HG03457 (cell line): ENCODE results near the gene MBD3.

Experiments
- ATAC-seq: cut with Tn5 transposase; IDR thresholded peaks from one replicate; pipeline ENCODE4 v1.9.1; 2021; ENCODE audit warnings: moderate number of reproducible peaks; ENCODE audit not compliant: unreplicated experiment

The MBD3 gene

GRCh38 chr19:1619703-1620102 lies 27.0 kb upstream of the MBD3 start:
- no peak for ATAC-seq

GRCh38 chr19:1619094-1619439 lies 26.4 kb upstream of the MBD3 start:
- ATAC-seq, result no peak

DNA sequence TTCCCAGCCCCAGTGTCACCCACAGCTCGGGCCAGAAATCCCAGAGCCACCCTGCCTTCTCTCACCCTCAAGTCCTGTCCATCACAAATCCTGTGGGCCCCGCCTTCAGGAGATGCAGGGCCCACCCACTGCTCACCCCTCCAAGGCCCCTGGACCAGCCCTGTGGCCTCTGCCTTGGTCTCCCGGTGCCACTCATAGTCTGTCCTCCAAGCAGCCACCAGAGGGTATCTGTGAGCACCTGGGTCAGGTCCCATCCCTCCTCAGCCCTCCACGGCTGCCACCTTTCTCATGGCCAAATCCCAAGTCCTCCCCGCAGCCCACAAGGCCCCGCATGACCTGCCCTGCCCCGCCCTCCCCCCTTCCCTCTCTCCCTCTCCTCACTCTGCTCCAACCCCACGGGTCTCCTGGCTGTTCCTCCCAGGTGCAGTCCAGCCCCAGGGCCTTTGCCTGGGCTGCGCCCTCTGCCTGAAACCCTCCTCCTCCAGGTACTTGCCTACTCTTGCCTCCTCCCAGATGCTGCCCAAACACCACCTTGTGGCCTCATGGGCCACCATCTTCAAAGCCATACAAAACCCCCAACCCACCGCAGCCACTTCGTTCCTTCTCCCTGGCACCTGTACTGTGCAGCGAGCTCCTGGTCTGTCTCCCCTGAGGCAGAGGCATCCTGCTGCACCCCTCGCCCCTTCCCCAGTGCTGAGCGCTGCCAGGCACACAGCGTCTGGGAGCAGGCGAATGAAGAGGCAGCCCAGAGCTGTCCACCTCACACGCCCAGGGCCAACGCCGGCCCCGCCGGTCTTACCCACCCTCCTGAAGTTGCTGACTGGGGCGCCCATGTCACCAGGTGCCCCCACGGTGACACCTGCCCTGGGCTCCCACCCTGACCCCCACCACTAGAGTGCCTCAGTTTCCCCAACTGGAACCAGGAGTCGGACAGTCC lies 25.8 kb upstream of the MBD3 start:
- ATAC-seq, result no peak

GRCh38 chr19:1616875-1617274 lies 24.2 kb upstream of the MBD3 start:
- no peak for ATAC-seq

DNA sequence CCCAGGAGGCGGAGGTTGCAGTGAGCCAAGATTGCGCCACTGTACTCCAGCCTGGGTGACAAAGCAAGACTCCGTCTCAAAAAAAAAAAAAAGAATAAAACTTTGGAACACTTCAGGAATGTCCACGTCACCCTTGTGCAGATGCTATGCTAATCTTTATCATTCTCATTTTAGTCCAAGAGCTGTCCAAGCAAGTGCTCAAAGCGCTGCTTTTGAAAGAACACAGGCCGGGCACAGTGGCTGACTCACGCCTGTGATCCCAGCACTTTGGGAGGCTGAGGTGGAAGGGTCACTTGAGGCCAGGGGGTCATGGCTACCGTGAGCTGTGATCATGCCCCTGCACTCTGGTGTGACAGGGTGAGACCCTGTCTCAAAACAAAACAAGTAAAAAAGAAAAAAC lies 23.7 kb upstream of the MBD3 start:
- no peak for ATAC-seq

DNA sequence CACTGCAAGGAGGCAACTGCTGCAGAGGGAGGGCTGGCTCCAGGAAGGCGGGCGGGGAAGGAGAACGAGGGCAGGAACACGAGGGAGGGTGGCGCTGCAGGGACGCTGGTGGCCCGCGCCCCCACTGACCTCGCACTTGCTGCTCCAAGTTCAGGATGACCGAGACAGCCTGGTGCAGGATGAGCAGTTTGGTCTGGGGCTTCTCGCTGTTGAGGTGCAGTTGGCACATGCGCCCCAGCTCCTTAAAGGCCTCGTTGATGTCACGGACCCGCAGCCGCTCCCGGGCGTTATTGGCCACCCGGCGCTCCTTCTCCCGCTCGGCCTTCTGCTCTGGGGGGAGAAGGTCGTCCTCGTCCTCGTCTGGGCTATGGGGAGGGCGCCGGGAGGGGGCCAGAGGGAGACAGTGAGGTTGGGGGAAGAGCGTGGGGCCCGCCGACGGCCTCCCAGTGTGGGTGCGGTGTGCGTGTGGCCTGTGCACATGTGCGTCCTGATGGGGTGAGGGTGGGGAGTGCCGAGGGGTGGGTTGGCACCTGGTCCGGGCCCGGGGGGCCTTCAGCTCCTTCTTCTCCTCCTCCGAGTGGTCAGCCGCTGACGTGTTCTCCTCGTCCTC lies 22.6 kb upstream of the MBD3 start:
- no peak for ATAC-seq

DNA sequence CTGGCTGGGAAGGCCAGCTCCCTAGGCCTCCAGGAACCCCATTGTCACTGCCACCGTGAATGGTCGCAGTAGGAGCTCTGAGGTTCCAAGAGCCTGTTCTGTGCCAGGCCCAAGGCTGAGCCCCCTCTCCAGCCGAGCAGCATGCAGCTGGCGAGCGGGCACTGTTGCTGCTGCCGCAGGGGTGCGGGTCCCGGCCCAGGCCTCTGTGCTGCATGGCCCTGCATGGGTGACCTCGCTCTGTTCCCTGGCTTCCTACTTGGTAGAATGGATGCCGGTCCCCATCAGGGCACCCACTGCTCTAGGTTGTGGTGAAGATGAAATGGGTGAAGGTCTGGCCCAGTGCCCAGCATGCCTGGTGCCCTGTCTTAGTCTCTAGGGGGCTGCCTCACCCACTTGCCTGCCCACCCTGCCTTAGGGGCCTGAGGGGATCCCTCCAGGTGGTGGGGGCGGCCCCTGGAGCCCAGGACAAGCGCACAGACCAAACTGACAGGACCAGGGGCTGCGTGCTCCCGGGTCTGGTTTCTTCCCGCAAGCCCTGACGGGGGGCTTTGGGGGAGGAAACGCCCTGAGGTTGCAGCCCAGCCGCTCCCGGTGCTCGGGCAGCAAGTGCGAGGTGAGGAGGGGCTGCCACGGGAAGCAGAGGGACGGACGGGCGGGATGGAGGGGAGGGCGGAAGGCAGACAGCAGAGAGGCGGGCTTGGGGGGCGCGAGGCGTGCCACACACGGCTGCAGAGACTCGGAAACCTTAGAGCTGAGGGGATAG lies 21.3 kb upstream of the MBD3 start:
- no peak for ATAC-seq

DNA sequence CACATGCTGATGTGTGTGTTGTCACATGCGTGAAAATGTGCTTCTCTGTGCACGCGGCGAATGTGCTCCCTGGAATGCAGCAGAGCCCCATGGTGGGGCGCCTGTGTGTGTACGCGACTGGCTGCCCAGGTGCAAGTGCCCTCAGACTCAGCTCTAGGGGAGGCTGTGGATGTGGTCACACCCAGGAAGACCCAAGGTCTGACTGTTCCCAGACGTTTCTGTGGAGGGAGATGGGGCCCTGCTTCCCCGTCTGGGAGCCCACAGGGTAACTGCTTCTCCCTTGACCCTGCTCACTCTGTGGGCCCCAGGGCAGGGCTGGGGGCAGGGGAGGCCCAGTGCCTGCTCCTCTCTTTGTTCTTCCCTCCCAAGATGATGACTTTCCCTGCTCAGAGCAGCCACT lies 20.5 kb upstream of the MBD3 start:
- ATAC-seq, result no peak

GRCh38 chr19:1612114-1613086 lies 19.7 kb upstream of the MBD3 start:
- ATAC-seq, result no peak

DNA sequence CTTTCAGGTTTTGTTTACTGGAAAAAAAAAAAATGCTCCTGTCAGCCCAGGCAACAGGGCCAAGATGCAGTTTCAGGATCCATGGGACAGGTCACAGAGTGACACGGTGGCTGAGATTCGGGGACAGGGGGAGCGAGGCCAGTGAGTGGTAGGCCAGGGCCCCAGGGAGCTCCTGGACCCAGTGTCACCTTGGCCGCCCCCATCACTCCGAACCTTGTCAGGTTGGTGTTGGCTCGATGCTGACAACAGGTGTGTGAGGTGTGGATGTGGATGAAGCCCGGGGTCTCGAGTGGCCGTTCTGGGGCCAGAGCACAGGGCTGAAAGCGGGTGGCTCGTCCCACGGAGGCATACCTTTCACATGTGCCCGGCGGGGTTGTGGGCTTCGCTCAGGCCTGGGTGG lies 18.7 kb upstream of the MBD3 start:
- ATAC-seq, result no peak

DNA sequence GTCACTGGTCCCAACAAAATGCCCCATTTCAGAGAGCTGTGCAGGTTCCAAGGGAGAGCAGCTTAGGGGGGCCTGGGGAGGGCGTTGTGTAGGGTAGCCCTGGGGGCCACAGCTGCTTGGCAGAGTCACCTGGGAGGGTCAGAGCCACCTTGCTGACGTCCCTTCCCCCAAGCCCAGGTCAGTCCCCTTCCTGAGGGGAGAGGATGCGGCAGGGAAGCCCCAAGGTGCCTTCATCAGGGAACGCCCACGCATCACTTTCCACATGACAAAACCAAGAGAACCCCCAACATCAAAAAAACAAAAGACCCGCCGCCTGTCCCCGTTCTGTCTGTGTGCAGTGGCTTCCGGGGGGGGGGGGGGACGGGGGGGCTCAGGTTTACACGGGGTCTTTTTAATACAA lies 17.9 kb upstream of the MBD3 start:
- ATAC-seq, result no peak

DNA sequence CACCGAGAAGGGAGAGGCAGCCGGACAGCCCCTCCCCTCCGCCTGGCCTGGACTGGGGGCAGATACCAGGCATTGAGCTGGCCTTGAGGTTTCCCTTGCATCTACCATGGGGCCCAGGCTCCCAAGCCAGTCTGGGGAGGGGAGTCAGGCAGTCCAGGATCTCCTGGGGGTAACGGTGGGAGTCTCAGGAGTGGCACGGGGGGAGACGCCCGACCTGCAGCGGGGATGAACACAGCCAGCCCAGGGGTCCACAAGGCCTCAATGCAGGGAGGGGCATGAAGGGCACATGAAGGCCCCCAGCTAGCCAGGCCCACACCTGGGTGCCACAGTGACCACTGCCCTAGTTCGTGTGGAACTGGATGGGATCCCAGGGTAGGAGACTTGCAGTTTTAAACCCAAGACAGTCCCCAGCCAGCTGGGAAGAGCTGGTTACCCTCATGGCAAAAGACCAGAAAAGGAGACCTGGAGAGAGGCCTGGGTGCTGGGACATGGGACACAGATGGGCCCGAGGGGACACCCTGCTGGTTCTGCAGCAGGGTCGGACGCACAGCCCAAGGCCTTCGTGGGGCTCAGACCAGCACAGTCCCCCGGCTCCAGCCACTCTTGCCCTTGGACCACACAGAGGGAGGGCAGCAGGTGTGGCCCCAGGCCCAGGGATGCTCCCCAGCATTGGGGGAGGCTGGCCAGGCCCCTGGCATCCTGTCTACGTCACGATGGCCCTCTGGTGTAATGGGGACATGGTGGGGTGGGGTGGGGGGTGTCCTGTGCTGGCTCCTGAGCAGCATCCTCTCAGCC lies 17.2 kb upstream of the MBD3 start:
- ATAC-seq, result no peak

- no peak for ATAC-seq
Observed at GRCh38 chr19:1609103-1609396, 16.4 kb upstream of the MBD3 start.

GRCh38 chr19:1608359-1609102 lies 15.9 kb upstream of the MBD3 start:
- no peak for ATAC-seq

GRCh38 chr19:1606138-1606651 lies 13.5 kb upstream of the MBD3 start:
- no peak for ATAC-seq

DNA sequence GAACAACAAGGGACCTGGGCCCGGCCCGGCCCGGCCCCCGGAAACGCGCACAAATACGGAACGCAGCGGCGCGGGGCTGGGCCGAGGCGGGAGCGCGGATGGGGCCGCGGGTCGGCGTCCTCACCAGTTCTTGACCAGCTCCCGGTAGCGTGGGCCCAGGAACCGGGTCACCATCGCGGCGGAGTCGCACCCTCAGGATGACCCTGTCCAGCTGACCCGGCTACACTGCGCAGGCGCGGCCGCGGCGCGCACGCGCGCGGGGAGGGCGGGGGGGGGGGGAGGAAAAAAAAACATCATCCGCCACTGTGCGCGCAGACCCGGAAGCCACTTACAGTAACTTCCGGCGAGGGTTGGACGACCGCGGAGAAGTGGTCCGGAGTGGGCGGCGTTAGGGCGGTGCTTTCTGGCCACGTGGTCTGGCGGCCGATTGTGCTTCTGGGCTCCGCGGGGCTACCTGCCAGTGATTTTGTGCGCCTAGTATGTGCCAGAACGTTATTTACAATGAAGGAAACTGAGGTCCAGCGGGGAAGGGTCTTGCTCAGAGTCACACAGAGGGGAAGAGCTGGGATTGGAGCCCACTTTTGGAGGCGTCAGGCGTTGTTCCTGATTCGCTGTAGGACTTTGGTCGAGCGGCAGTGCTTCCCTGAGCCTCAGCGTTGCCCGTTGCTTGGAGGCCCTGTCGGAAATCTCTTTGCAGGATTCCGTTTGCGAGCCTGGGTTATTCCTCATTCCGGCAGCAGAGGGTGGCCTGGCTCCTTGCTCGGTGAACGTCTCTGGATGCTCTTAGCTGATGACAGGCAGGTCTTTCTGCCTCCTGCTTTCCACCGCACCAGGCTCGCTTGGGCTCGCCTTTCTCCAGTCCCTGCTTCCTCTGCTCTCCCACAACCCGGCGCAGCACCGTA lies 12.8 kb upstream of the MBD3 start, which contains the start of gene UQCR11:
TSS of gene UQCR11 (minus strand) at position 227 of the 902 bp plus-strand sequence. CDS start at position 174, 53 bp downstream.
- peak; percentile 52 for ATAC-seq

GRCh38 chr19:1602091-1602707 lies 9.5 kb upstream of the MBD3 start:
- ATAC-seq, result no peak
